ENCODE data around the gene FKBP2.

Gene FKBP2

DNA sequence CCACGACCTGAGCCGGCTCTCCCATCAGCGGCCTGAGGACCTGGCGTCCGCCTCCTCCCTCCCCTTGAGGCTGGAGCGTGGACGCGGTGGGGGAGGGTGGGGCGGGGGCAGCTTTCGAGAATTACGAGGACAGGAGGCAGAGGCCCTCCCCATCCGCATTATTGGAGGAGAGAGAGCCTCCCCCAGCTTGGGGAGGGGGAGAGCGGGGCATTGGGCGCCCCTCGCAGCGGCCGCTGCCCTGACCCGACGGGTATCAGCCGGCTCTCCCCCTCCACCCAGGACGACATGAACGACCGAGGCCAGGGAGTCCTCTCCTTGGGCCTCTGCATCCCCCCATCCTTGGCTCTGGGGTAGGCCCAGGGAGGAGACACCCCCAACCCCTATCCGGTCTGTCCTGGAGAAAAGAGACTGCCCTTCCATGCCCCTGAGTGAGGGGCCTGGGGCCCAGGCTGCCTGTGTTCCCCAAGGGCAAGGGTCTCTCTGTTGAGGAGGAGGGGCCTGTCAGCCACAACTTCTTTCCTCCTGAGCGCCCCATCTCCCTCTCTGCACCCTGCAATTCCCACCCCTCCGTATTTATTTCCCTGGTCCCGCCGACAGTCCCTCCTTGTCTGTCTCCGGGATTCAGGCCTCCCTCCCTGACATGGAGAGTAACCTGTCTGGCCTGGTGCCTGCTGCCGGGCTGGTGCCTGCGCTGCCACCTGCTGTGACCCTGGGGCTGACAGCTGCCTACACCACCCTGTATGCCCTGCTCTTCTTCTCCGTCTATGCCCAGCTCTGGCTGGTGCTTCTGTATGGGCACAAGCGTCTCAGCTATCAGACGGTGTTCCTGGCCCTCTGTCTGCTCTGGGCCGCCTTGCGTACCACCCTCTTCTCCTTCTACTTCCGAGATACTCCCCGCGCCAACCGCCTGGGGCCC is 45.2 kb downstream of the FKBP2 start:
- no peak for DNase-seq (ENCODE audit: low spot score)

DNA sequence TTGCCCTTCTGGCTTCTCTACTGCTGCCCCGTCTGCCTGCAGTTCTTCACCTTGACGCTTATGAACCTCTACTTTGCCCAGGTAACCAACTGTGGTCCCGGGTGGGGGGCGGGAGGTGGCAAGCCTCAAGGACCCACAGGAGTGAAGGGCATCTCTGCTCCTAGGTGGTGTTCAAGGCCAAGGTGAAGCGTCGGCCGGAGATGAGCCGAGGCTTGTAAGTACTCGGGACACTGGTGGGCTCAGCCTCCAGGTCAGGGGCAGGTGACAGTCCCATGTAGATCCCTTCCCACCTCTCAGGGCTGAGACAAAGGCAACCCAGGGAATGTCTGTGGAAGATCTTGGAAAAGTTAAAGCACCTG is 45.9 kb downstream of the FKBP2 start:
- DNase-seq (ENCODE audit: low spot score): no peak

DNA sequence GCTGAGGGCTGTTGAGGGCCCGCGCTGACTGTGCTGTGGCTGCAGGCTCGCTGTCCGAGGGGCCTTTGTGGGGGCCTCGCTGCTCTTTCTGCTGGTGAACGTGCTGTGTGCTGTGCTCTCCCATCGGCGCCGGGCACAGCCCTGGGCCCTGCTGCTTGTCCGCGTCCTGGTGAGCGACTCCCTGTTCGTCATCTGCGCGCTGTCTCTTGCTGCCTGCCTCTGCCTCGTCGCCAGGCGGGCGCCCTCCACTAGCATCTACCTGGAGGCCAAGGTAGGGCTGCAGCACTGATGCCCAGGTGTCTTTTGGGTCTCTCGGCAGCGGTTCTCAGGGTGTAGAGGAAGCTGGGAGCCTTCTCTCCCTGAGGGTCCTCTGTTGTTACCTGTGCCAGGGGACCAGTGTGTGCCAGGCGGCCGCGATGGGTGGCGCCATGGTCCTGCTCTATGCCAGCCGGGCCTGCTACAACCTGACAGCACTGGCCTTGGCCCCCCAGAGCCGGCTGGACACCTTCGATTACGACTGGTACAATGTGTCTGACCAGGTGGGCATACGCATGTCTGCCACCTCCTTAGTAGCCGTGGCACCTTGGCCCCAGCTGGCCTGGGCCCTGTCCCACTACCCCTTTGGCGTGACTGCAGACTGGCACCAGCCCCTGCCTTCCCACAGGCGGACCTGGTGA is 46.9 kb downstream of the FKBP2 start:
- DNase-seq (ENCODE audit: low spot score): no peak

DNA sequence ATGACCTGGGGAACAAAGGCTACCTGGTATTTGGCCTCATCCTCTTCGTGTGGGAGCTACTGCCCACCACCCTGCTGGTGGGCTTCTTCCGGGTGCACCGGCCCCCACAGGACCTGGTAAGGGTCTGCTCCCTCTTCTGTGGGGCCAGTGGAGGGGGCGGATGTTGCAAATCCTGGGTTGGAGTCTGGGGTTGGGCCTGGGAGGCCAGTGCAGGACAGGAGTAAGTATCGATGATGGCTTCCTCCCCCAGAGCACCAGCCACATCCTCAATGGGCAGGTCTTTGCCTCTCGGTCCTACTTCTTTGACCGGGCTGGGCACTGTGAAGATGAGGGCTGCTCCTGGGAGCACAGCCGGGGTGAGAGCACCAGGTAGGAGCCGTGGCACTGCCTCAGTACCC is 47.5 kb downstream of the FKBP2 start:
- no peak for DNase-seq (ENCODE audit: low spot score)

DNA sequence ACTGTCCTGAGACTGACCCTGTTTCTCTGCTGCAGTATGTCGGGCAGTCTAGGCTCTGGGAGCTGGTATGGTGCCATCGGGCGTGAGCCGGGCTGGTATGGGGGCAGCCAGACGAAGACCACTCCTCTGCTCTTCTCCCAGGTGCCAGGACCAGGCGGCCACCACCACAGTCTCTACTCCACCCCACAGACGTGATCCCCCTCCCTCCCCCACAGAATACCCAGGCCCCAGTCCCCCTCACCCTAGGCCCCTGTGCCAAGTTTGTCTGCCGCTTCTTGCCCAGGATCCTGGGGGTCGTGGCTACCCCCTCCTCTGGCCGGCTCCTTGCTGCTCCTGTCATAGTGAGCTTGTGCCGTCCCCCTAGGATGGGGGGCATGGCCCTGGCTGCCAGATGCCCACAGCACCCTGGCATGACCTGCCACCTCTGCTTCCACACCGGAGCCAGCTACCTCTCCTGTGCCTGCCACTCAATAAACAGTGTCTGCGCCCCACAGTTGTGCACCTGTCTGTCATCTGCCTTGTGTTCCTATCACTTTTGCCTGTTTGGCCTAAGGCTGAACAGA is 48.2 kb downstream of the FKBP2 start:
- no peak for DNase-seq (ENCODE audit: low spot score)

DNA sequence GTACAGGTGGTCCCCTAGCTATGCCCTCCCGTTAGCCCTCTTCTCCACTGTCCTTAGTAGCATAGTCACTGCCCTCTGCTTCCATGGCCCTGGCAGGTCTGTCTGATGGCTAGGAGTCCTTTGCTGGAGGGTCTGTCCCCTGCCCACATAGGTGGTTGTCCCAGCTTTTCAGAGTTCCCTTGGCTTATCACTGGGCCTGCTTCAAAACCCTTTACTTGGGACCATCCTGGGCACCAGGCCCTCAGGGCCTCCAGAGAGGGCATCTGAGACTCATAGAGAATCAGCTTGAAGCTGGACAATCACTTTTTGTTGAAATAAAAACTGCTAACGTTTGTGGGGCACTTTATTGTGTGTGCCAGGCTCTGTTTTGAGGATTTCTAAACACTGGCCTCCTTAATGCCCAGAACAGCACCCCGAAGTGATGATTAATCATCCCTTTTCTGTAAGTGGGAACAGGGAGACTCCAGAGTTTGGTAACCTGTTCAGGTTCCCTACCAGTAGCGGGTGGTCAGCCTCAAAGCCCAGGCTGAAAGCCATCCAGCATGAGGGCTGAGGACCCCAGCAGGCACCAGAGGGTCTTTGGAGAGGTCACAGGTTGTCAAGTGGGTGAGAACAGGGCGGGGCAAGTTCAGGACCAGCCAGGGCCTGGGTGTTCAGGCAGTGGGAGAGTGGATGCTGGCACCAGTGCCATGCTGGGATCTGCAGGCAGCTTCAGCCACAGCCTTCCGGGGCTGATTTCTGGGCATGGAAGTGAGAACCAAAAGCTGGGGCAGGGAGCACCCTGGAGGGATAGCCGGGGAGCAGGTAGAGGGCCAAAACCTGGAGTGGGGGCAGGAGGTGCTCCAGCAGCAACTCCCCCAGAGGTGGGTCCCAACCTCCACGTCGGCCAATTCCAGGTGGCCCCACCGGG is 49.7 kb downstream of the FKBP2 start:
- DNase-seq (ENCODE audit: low spot score): no peak

DNA sequence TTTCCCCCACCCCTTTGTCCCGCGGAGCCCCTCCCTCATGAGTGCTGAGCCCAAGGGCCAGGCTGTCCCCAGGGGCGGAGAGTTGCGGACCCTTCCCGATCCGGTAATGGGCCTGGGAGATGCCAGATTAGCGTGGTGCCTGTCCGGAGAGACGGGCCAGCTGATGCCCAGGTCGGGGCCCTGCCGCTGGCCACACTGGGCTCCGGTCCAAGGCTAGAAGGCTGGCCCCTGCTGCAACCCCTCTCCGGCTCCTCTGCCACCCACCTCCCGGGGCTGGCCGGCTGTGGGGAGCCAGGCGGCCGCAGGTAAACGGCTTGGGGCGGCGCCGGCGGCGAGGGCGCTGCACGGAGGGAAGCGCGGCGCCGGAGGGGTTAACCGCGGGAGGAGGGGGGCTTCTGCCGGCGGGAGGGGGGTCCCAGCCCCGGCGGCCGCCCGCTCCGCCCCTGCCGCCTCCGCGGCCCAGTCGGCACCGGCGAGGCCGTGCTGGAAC is 50.4 kb downstream of the FKBP2 start, which contains the start of gene KCNK4:
Gene KCNK4 (plus strand): TSS at position 41 of the 490 bp plus-strand sequence. CDS start 1,717 bp downstream, outside the sequence.
- no peak for DNase-seq (ENCODE audit: low spot score)

DNA sequence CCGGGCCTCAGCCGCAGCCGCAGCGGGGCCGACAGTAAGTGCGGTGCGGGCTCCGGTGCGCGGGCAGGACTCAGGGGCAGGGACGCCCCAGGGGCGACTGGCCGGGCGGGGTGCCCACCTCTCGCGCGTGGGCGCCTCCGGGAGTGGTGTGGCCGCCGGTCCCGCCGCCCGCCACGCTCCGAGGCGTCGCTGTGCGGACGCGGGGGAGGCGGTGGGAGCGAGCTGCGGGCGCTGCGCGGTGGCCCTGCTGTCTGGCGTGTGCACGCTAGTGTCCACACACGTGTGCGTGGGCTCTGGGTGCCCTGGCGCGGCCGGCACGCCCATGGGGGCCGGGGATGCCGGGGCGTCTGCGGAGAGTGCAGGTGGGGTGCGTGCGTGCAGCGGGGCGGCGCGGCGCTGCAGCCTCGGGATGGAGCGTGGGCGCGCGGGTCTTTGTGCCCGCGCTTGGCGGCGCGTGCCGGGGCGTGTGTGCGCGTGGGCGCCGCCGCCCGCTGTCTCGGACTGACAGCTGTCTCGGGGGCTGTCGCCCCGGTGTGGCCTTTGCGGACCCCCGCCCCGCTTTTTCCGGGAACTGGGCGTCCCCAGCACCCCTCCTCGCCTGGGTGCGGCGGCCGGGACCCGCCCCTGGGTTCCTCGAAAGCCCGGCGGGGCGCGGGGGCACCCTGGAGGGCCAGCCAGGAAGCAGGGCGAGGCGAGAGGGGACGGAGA is 51.0 kb downstream of the FKBP2 start:
- no peak for DNase-seq (ENCODE audit: low spot score)

DNA sequence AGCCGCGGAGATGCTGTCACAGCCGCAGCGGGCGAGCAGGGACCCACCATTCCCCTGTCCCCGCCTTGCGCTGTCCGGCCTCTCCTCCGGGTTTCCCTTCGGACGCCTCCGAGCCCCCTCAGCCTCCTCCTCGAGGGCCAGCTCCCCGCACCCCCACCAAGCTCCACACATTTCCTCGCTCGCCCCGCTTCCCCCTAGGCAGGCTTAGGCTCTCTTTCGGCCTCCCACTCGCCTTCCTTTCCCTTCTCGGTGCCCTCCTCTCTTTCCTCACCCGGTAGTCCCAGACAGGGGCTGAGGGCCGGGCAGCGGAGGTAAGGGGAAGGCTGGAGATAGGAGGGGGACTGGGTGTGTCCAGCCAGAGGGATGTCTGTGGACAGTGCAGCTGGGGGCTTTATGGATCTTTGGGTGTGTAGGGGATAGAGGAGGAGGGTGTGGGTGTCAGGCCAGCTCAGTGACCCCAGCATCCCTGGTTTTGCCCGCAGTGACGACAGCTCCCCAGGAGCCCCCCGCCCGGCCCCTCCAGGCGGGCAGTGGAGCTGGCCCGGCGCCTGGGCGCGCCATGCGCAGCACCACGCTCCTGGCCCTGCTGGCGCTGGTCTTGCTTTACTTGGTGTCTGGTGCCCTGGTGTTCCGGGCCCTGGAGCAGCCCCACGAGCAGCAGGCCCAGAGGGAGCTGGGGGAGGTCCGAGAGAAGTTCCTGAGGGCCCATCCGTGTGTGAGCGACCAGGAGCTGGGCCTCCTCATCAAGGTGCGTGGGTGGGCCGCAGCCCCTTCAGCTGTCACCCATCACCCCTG is 51.8 kb downstream of the FKBP2 start:
- DNase-seq (ENCODE audit: low spot score): no peak

Measured in hepatic stellate cell (primary cell).